H9 (cell line): ENCODE measurements around the gene KISS1R. TPM values are rescaled to one million over a fixed set of nuclear protein-coding genes. Genes with fewer than 3 reads are reported as not detected.

Experiments used
- DNase-seq: peaks from one replicate; pipeline ENCODE4 v3.0.0-alpha.2; 2017
- H2AFZ ChIP-seq: one replicate; pipeline ENCODE4 v1.6.1; 2013; ENCODE audit warnings: mild to moderate bottlenecking, low read length, control low read depth, moderate library complexity
- H2AK5ac ChIP-seq: 2 replicates; pipeline ENCODE4 v1.6.1; 2013; ENCODE audit warnings: low read length, control low read depth, mixed read lengths; ENCODE audit not compliant: insufficient read length
- H2BK120ac ChIP-seq: one replicate; pipeline ENCODE4 v1.6.1; 2013; ENCODE audit warnings: low read depth, mild to moderate bottlenecking, low read length, control low read depth, inconsistent platforms; ENCODE audit not compliant: poor library complexity, severe bottlenecking
- H2BK12ac ChIP-seq: 2 replicates; pipeline ENCODE4 v1.6.1; 2013; ENCODE audit warnings: low read length, control low read depth, mixed read lengths, low read depth; ENCODE audit not compliant: insufficient read length
- H2BK15ac ChIP-seq: 2 replicates; pipeline ENCODE4 v1.6.1; 2013; ENCODE audit warnings: low read depth, low read length, control low read depth
- H2BK20ac ChIP-seq: one replicate; pipeline ENCODE4 v1.6.1; 2013; ENCODE audit warnings: low read depth, mild to moderate bottlenecking, low read length, control low read depth, inconsistent platforms; ENCODE audit not compliant: poor library complexity, severe bottlenecking
- H2BK5ac ChIP-seq: 2 replicates; pipeline ENCODE4 v1.6.1; 2013; ENCODE audit warnings: low read length, control low read depth, mixed read lengths; ENCODE audit not compliant: insufficient read length
- H3K14ac ChIP-seq: 2 replicates; pipeline ENCODE4 v1.6.1; 2013; ENCODE audit warnings: low read length, control low read depth; ENCODE audit not compliant: insufficient read depth
- H3K18ac ChIP-seq: 2 replicates; pipeline ENCODE4 v1.6.1; 2013; ENCODE audit warnings: low read depth, mild to moderate bottlenecking, mixed read lengths, low read length, control low read depth; ENCODE audit not compliant: insufficient read length
- H3K23ac ChIP-seq: 2 replicates; pipeline ENCODE4 v1.6.1; 2013; ENCODE audit warnings: low read length, control low read depth, mixed read lengths, low read depth; ENCODE audit not compliant: insufficient read length
- H3K23me2 ChIP-seq: 2 replicates; pipeline ENCODE4 v1.6.1; 2013; ENCODE audit warnings: low read depth, mild to moderate bottlenecking, mixed read lengths, low read length, control low read depth; ENCODE audit not compliant: insufficient read length, poor library complexity, severe bottlenecking
- H3K27ac ChIP-seq: 2 replicates; pipeline ENCODE4 v1.5.1; 2013; ENCODE audit warnings: low read length, control low read depth, mixed read lengths, low read depth; ENCODE audit not compliant: insufficient read length
- H3K27me3 ChIP-seq: 2 replicates; pipeline ENCODE4 v1.6.1; 2013; ENCODE audit warnings: low read length, control low read depth, inconsistent platforms; ENCODE audit not compliant: insufficient read depth
- H3K4ac ChIP-seq: 2 replicates; pipeline ENCODE4 v1.6.1; 2013; ENCODE audit warnings: low read depth, mild to moderate bottlenecking, control low read depth, inconsistent platforms, low read length, moderate library complexity
- H3K4me1 ChIP-seq: 2 replicates; pipeline ENCODE4 v1.6.1; 2013; ENCODE audit warnings: low read length, control low read depth, inconsistent platforms; ENCODE audit not compliant: insufficient read depth
- H3K4me2 ChIP-seq: 2 replicates; pipeline ENCODE4 v1.6.1; 2013; ENCODE audit warnings: low read length, control low read depth, mixed read lengths; ENCODE audit not compliant: insufficient read length, insufficient read depth
- H3K56ac ChIP-seq: 2 replicates; pipeline ENCODE4 v1.6.1; 2013; ENCODE audit warnings: low read depth, mild to moderate bottlenecking, mixed read lengths, low read length, control low read depth; ENCODE audit not compliant: insufficient read length
- H3K79me1 ChIP-seq: 2 replicates; pipeline ENCODE4 v1.6.1; 2013; ENCODE audit warnings: low read depth, mild to moderate bottlenecking, moderate library complexity, low read length, control low read depth, inconsistent platforms; ENCODE audit not compliant: insufficient read depth, poor library complexity, severe bottlenecking
- H3K79me2 ChIP-seq: 2 replicates; pipeline ENCODE4 v1.6.1; 2013; ENCODE audit warnings: low read length, control low read depth, inconsistent platforms; ENCODE audit not compliant: insufficient read depth
- H3K9ac ChIP-seq: 2 replicates; pipeline ENCODE4 v1.6.1; 2013; ENCODE audit warnings: low read length, control low read depth, mixed read lengths; ENCODE audit not compliant: insufficient read length; ENCODE audit errors: extremely low read depth
- H3K9me3 ChIP-seq: one replicate; pipeline ENCODE4 v1.6.1; 2013; ENCODE audit warnings: low read depth, low read length, inconsistent platforms; ENCODE audit not compliant: control insufficient read depth
- H3T11ph ChIP-seq: one replicate; pipeline ENCODE4 v1.6.1; 2013; ENCODE audit warnings: mild to moderate bottlenecking, low read length, control low read depth, inconsistent platforms
- H4K20me1 ChIP-seq: one replicate; pipeline ENCODE4 v1.6.1; 2013; ENCODE audit not compliant: control insufficient read depth, insufficient read length, insufficient read depth
- H4K5ac ChIP-seq: 2 replicates; pipeline ENCODE4 v1.6.1; 2013; ENCODE audit warnings: low read depth, mild to moderate bottlenecking, mixed read lengths, low read length, control low read depth; ENCODE audit not compliant: insufficient read length
- H4K8ac ChIP-seq: replicated peaks from 2 replicates; pipeline ENCODE4 v1.6.1; 2013; ENCODE audit warnings: low read length, control low read depth, mixed read lengths, low read depth; ENCODE audit not compliant: insufficient read length
- H4K91ac ChIP-seq: 2 replicates; pipeline ENCODE4 v1.6.1; 2013; ENCODE audit warnings: low read depth, mild to moderate bottlenecking, moderate library complexity, mixed read lengths, low read length, control low read depth; ENCODE audit not compliant: insufficient read length
- H3K27ac Mint-ChIP-seq, 3 experiments: 2 replicates in 2 of 3; 3 replicates in 1 of 3; pipeline ENCODE4 v1.8.0; 2020 to 2021; ENCODE audit warnings: mixed read lengths in 3 of 3, mild to moderate bottlenecking in 1 of 3, moderate library complexity in 1 of 3
- H3K27me3 Mint-ChIP-seq: 2 replicates; pipeline ENCODE4 v1.8.0; 2021; ENCODE audit warnings: low read depth, mild to moderate bottlenecking, moderate library complexity, mixed read lengths
- H3K36me3 Mint-ChIP-seq, 3 experiments: 2 replicates in 2 of 3; 3 replicates in 1 of 3; pipeline ENCODE4 v1.8.0; 2020 to 2021; ENCODE audit warnings: low read depth in 3 of 3, mixed read lengths in 3 of 3; ENCODE audit not compliant: insufficient read depth in 1 of 3
- H3K4me1 Mint-ChIP-seq, 2 experiments: 2 replicates each; pipeline ENCODE4 v1.8.0; 2020; ENCODE audit warnings: mixed read lengths in 2 of 2
- H3K4me3 Mint-ChIP-seq, 2 experiments: 2 replicates in 1 of 2; 3 replicates in 1 of 2; pipeline ENCODE4 v1.8.0; 2020 to 2021; ENCODE audit warnings: mild to moderate bottlenecking in 2 of 2, mixed read lengths in 2 of 2, moderate library complexity in 1 of 2
- H3K9me3 Mint-ChIP-seq, 2 experiments: 2 replicates in 1 of 2; 3 replicates in 1 of 2; pipeline ENCODE4 v1.8.0; 2020; ENCODE audit warnings: mild to moderate bottlenecking in 2 of 2, mixed read lengths in 2 of 2, moderate library complexity in 1 of 2
- CTCF ChIP-seq: fragments of 200-600 bp; sonication (generic); conservative IDR thresholded peaks from 3 replicates; pipeline ENCODE4 v1.8.0; 2021; ENCODE audit warnings: antibody characterized with exemption, mild to moderate bottlenecking
- WGBS: extraction: QIAGEN DNeasy Blood & Tissue Kit; methylation state at CpG from one replicate; pipeline ENCODE4 v1.1.7; 2013; ENCODE audit warnings: missing lambda C conversion rate, low lambda C conversion rate, mixed read lengths; ENCODE audit not compliant: insufficient read length; ENCODE audit errors: extremely low coverage; 5-methylcytosine and 5-hydroxymethylcytosine counted together
- total RNA-seq: library from RNA; stranded (reverse); gene quantifications from 2 replicates; pipeline ENCODE4 v1.2.1, GENCODE V29; 2021

The KISS1R gene
- total RNA-seq, 1 experiment from 2014 or later: 3.3 TPM

DNA sequence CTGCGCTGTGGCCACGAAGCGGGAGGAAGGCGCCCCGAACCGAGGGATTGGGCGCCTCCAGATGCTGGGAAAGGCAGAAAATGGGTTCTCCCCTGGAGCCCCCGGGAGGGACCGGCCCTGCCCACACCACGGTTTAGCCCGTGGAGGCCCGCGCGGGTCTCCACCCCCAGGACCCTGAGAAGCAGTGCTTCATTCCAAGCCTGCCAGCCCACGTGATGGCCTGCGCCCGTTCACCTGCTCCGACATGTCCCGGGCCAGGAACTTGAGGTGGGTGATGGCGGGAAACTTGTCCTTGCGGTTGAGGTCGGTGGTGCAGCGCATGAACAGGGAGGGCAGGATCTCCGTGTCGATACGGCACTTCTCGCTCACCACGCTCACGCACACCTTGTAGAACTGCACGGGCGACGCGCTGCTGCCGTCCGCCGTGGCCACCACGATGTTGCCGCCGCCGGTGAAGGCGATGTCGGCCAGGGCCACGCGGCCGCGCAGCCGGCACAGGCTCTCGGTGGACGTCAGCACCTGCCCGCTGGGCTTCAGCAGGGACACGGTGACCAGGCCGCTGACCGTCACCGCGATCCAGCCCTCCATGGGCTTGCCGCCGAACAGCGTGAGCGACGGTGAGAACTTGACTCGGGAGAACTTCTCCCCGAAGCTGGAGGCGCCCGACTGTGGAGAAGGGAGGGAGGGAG is 31.5 kb upstream of the KISS1R start:
- no peak overlapping the region for H3K9ac ChIP-seq

More for the DNA sequence above, 31.5 kb upstream of the KISS1R start:
- Histone ChIP-seq H3K79me1 (no peaks in the 10 kb centered on the region), H3K4ac (no peak overlapping the region), H3K18ac (no peak overlapping the region), H4K20me1 (peaks cover 2% of the 10 kb centered on the region), H2AK5ac (no peak overlapping the region), H2BK120ac (no peak overlapping the region), H3K4me1 (no peaks in the 10 kb centered on the region), H2AFZ (no peak overlapping the region), H3K56ac (no peak overlapping the region), H3K79me2 (no peaks in the 10 kb centered on the region), H3K27ac (no peak overlapping the region), H3K27me3 (no peaks in the 10 kb centered on the region), H4K8ac (no peak overlapping the region), H2BK12ac (no peak overlapping the region), H4K91ac (no peak overlapping the region), H3K23me2 (no peaks in the 10 kb centered on the region), H3K14ac (no peak overlapping the region), H3K23ac (no peak overlapping the region), H2BK20ac (no peak overlapping the region), H4K5ac (no peak overlapping the region), H3K4me2 (no peak overlapping the region), H3K9me3 (no peaks in the 10 kb centered on the region), H3T11ph (no peak overlapping the region), H2BK15ac (no peak overlapping the region), H2BK5ac (no peak overlapping the region)
- H3K4me3 Mint-ChIP-seq: no peak overlapping the region
- TF ChIP-seq CTCF: no peak
- no peak overlapping the region for H3K27ac Mint-ChIP-seq
- H3K9me3 Mint-ChIP-seq: no peaks in the 10 kb centered on the region
- no peak for DNase-seq
- WGBS: no CpG with 5 or more reads among the region's 64 CpGs
- H3K36me3 Mint-ChIP-seq: peaks cover 16 to 65% (median 53%) of the 10 kb centered on the region in 3 experiments
- no peaks in the 10 kb centered on the region for H3K27me3 Mint-ChIP-seq
- no peaks in the 10 kb centered on the region for H3K4me1 Mint-ChIP-seq
